Progenitor cell of endocrine pancreas (in vitro differentiated cells): ENCODE results near the gene PGRMC2. TPM values are rescaled to one million over a fixed set of nuclear protein-coding genes. Genes with fewer than 3 reads are reported as not detected.

ENCODE experiments used
- DNase-seq: peaks from one replicate; pipeline ENCODE4 v3.0.0; 2021; ENCODE audit warnings: low spot score; ENCODE audit not compliant: unreplicated experiment
- H3K27ac Mint-ChIP-seq: 2 replicates; pipeline ENCODE4 v1.8.0; 2021; ENCODE audit warnings: mild to moderate bottlenecking, moderate library complexity, mixed read lengths
- H3K27me3 Mint-ChIP-seq: 2 replicates; pipeline ENCODE4 v1.8.0; 2021; ENCODE audit warnings: mixed read lengths
- H3K36me3 Mint-ChIP-seq: 2 replicates; pipeline ENCODE4 v1.8.0; 2022; ENCODE audit warnings: mixed read lengths; ENCODE audit not compliant: insufficient read depth
- H3K4me1 Mint-ChIP-seq: 2 replicates; pipeline ENCODE4 v1.8.0; 2021; ENCODE audit warnings: low read depth, mixed read lengths
- H3K4me3 Mint-ChIP-seq: 2 replicates; pipeline ENCODE4 v1.8.0; 2021; ENCODE audit warnings: low read depth, mild to moderate bottlenecking, moderate library complexity, mixed read lengths
- H3K9me3 Mint-ChIP-seq: 2 replicates; pipeline ENCODE4 v1.8.0; 2021; ENCODE audit warnings: low read depth, mixed read lengths
- long read RNA-seq: library from polyadenylated mRNA; unstranded; transcript quantifications from one replicate; pipeline ENCODE4 v2.0.0, GENCODE V29; 2020
- total RNA-seq: library from RNA; stranded (reverse); gene quantifications from 2 replicates; pipeline ENCODE4 v1.2.1, GENCODE V29; 2021
- TF ChIP-seq, protein P1 (sequence below): fragments of 200-600 bp; sonication (generic); IDR thresholded peaks from one replicate; pipeline ENCODE4 v1.5.0; 2021; ENCODE audit warnings: antibody characterized with exemption, mild to moderate bottlenecking; ENCODE audit not compliant: unreplicated experiment

Gene PGRMC2, protein sequence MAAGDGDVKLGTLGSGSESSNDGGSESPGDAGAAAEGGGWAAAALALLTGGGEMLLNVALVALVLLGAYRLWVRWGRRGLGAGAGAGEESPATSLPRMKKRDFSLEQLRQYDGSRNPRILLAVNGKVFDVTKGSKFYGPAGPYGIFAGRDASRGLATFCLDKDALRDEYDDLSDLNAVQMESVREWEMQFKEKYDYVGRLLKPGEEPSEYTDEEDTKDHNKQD
- 65.1 and 69.9 TPM in 2 replicates for total RNA-seq
- long read RNA-seq, partial matches to known transcripts = 0 of 12 reads
- long read RNA-seq, other reads (novel, unspliced or antisense) = 9 of 12 reads

DNA sequence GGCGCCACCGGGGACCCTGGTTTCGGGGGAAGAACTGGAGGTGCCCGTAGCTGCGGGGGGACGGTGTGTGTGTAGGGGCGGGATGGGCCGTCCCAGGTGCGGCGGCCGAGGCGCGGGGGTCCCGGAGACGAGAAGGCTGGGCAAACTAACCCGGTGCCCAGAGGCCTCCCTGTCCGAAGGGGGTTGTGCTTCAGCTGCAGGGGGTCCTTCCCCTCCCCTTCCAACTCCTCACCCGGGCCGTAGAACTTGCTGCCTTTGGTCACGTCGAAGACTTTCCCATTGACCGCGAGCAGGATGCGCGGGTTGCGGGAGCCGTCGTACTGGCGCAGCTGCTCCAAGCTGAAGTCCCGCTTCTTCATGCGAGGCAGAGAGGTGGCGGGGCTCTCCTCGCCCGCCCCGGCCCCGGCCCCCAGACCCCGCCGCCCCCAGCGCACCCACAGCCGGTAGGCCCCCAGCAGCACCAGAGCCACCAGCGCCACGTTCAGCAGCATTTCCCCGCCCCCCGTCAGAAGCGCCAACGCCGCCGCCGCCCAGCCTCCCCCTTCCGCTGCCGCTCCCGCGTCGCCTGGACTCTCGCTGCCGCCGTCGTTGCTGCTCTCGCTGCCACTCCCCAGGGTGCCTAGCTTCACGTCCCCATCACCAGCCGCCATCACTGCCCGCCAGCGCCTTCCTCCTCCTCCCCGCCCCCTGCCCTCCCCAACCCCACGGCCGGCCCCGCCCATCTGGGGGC, at the start of gene PGRMC2:
TSS of gene PGRMC2 (minus strand) at position 673 of the 730 bp plus-strand sequence. CDS start at position 650, 23 bp downstream.
- DNase-seq = peak; percentile 25
- peaks cover 23% of the 10 kb centered on the region for H3K4me1 Mint-ChIP-seq

DNA sequence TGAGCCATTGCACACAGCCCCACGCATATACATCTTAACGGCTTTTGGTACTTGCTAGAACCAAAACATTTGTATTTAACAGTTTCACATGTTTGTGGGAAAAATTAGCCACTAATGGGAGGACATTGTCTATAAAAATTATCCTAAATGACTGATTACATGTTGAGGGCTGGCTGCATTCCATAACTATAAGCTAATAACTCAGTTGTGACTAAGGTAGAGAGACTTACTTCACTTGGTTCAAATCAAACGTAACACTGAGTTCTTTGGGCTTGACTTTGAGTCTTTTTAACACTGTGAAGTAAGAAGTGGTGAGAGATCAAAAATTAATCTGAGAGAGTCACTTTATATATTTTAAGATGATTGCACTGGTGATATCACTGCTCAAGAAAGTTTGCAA, 47.9 kb upstream of the PGRMC2 start:
- no peak for DNase-seq
- Mint-ChIP-seq H3K27me3 (no peaks in the 10 kb centered on the region), H3K4me1 (no peaks in the 10 kb centered on the region), H3K27ac (no peak overlapping the region), H3K36me3 (no peaks in the 10 kb centered on the region), H3K9me3 (no peaks in the 10 kb centered on the region), H3K4me3 (no peak overlapping the region)
- TF ChIP-seq, protein P1, sequence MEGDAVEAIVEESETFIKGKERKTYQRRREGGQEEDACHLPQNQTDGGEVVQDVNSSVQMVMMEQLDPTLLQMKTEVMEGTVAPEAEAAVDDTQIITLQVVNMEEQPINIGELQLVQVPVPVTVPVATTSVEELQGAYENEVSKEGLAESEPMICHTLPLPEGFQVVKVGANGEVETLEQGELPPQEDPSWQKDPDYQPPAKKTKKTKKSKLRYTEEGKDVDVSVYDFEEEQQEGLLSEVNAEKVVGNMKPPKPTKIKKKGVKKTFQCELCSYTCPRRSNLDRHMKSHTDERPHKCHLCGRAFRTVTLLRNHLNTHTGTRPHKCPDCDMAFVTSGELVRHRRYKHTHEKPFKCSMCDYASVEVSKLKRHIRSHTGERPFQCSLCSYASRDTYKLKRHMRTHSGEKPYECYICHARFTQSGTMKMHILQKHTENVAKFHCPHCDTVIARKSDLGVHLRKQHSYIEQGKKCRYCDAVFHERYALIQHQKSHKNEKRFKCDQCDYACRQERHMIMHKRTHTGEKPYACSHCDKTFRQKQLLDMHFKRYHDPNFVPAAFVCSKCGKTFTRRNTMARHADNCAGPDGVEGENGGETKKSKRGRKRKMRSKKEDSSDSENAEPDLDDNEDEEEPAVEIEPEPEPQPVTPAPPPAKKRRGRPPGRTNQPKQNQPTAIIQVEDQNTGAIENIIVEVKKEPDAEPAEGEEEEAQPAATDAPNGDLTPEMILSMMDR = no peak

More for the DNA sequence above, at the start of gene PGRMC2:
- peak within 1 kb of the TSS; percentile 98 for H3K27ac Mint-ChIP-seq
- no peaks in the 10 kb centered on the region for H3K27me3 Mint-ChIP-seq
- TF ChIP-seq, protein P1 = no peak
- H3K4me3 Mint-ChIP-seq = peak within 1 kb of the TSS; percentile 96
- H3K9me3 Mint-ChIP-seq = no peaks in the 10 kb centered on the region
- H3K36me3 Mint-ChIP-seq = peaks cover 5% of the 10 kb centered on the region

DNA sequence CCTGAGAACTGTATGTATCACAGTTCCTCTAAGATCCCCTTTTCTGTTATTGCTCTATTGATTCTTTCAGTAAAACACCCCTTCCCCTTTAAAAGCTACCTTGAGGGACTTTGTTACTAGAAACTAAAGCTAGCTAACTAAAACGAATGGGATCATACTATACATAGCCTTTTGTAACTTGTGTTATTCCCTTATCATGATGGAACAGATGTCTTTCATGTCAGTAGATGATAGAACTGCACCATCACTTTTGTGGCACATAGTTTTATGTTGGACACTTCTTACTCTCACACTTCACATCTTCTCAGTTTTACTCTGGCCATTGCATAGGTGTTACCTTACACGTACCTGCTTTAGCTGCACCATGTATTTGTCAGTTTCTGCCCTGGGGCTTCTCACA, 46.6 kb upstream of the PGRMC2 start:
- H3K4me1 Mint-ChIP-seq = no peaks in the 10 kb centered on the region
- no peak for DNase-seq
- no peak overlapping the region for H3K4me3 Mint-ChIP-seq
- H3K27me3 Mint-ChIP-seq = no peaks in the 10 kb centered on the region
- H3K9me3 Mint-ChIP-seq = no peaks in the 10 kb centered on the region
- no peaks in the 10 kb centered on the region for H3K36me3 Mint-ChIP-seq
- TF ChIP-seq, protein P1 = no peak
- H3K27ac Mint-ChIP-seq = no peak overlapping the region

DNA sequence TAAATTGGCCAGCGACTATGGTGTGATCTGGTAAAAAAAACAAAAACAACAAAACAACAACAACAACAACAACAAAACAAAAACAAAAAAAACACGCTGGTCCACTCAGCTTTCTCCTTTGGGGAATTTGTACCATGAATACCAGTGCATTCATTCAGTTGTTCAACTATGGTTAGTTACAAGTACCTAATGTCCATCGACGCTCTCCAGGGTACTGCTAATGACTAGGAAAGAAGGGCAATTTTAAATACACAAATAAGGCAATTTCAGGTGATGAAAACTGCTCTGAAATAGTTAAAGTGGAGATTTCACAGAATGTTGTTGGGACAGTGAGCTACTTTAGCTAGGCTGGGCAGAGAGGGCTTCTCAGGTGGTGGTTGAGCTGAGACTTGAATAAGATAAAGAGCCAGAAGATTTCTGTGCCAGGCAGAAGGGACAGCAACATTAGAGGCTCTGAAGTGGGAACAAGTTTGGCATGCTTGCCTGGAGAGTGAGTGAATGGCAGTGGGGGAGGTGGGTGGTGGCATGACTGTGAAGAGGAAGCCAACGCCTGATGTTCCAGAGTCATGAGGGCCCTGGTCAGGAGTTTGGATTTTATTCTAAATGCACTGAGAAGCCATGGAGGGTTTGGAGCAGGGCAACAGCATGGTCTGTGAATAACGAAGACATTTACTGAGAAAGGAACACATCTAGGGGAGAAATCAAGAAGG, 45.9 kb upstream of the PGRMC2 start:
- no peak overlapping the region for H3K4me3 Mint-ChIP-seq
- no peaks in the 10 kb centered on the region for H3K36me3 Mint-ChIP-seq
- H3K4me1 Mint-ChIP-seq = no peaks in the 10 kb centered on the region
- TF ChIP-seq, protein P1 = no peak
- H3K27ac Mint-ChIP-seq = no peak overlapping the region
- H3K9me3 Mint-ChIP-seq = no peaks in the 10 kb centered on the region
- H3K27me3 Mint-ChIP-seq = no peaks in the 10 kb centered on the region
- DNase-seq = no peak

DNA sequence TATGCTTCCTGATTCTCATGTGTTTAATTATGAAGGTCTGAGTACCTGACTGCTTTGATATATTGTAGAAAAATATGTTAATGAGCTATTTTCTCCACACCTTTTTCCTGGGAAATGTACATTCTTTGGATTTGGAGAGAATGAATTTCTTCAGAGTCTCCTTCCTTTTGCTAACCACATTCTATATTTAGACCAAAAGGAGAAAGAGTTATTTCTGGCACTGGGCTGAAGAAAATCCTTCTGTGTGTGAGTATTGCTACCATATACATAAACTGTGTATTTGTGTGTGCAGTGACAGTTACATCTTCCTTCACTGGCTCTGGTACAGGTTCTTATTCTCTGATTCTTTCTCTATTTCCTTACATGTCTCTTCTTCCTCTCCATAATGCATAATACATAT, 44.5 kb upstream of the PGRMC2 start:
- Mint-ChIP-seq H3K4me1 (no peaks in the 10 kb centered on the region), H3K4me3 (no peak overlapping the region), H3K36me3 (no peaks in the 10 kb centered on the region), H3K27me3 (no peaks in the 10 kb centered on the region), H3K9me3 (no peaks in the 10 kb centered on the region), H3K27ac (no peak overlapping the region)
- TF ChIP-seq, protein P1 = no peak
- DNase-seq = no peak
